KMS-11 (cell line): ENCODE measurements around the gene VDR.

Experiments used
- H2AFZ ChIP-seq: fragments of 200-600 bp; sonication (generic); 2 replicates; pipeline ENCODE4 v1.6.1; 2016; ENCODE audit warnings: antibody characterized with exemption, mixed run types, low read depth
- H3K27ac ChIP-seq: fragments of 200-600 bp; sonication (generic); 2 replicates; pipeline ENCODE4 v1.6.1; 2016; ENCODE audit warnings: mild to moderate bottlenecking, mixed run types
- H3K27me3 ChIP-seq: fragments of 200-600 bp; sonication (generic); 2 replicates; pipeline ENCODE4 v1.6.1; 2017; ENCODE audit warnings: mild to moderate bottlenecking, low read depth, mixed run types, moderate library complexity; ENCODE audit not compliant: insufficient read depth
- H3K36me3 ChIP-seq: fragments of 200-600 bp; sonication (generic); 2 replicates; pipeline ENCODE4 v1.6.1; 2017; ENCODE audit warnings: mild to moderate bottlenecking, mixed run types; ENCODE audit not compliant: insufficient read depth
- H3K4me1 ChIP-seq: fragments of 200-600 bp; sonication (generic); 2 replicates; pipeline ENCODE4 v1.6.1; 2016; ENCODE audit warnings: mild to moderate bottlenecking, low read depth, mixed run types; ENCODE audit not compliant: poor library complexity, severe bottlenecking
- H3K4me2 ChIP-seq: fragments of 200-600 bp; sonication (generic); 2 replicates; pipeline ENCODE4 v1.7.0; 2016; ENCODE audit warnings: mild to moderate bottlenecking, mixed run types
- H3K4me3 ChIP-seq: fragments of 200-600 bp; sonication (generic); IDR thresholded peaks from 2 replicates; pipeline ENCODE4 v1.6.1; 2017; ENCODE audit warnings: low read depth, low read length, mixed read lengths; ENCODE audit not compliant: insufficient read depth
- H3K79me2 ChIP-seq: fragments of 200-600 bp; sonication (generic); 2 replicates; pipeline ENCODE4 v1.6.1; 2016; ENCODE audit warnings: low read depth, mixed run types; ENCODE audit not compliant: insufficient read depth
- H3K9ac ChIP-seq: fragments of 200-600 bp; sonication (generic); 2 replicates; pipeline ENCODE4 v1.6.1; 2016; ENCODE audit warnings: mild to moderate bottlenecking, mixed run types
- H4K20me1 ChIP-seq: fragments of 200-600 bp; sonication (generic); 2 replicates; pipeline ENCODE4 v1.6.1; 2016; ENCODE audit warnings: mild to moderate bottlenecking, mixed run types; ENCODE audit not compliant: insufficient read depth
- CTCF ChIP-seq: fragments of 200-600 bp; sonication (generic); conservative IDR thresholded peaks from 2 replicates; pipeline ENCODE4 v1.6.1; 2017; ENCODE audit warnings: low read depth, mild to moderate bottlenecking, antibody characterized with exemption, low read length, moderate library complexity, mixed read lengths

VDR gene

GRCh38 chr12:47943623-47944340 is 39.0 kb upstream of the VDR start:
- Histone ChIP-seq H3K4me3 (no peak overlapping the region), H3K36me3 (no peaks in the 10 kb centered on the region), H3K27me3 (no peaks in the 10 kb centered on the region), H3K79me2 (no peaks in the 10 kb centered on the region), H4K20me1 (no peaks in the 10 kb centered on the region), H2AFZ (no peak overlapping the region), H3K4me2 (no peak overlapping the region), H3K4me1 (no peaks in the 10 kb centered on the region), H3K27ac (no peak overlapping the region), H3K9ac (no peak overlapping the region)
- no peak for TF ChIP-seq CTCF

GRCh38 chr12:47942614-47943225 is 37.9 kb upstream of the VDR start:
- Histone ChIP-seq H3K9ac (no peak overlapping the region), H3K4me3 (no peak overlapping the region), H3K4me1 (no peaks in the 10 kb centered on the region), H3K27me3 (no peaks in the 10 kb centered on the region), H3K36me3 (no peaks in the 10 kb centered on the region), H3K4me2 (no peak overlapping the region), H4K20me1 (no peaks in the 10 kb centered on the region), H3K79me2 (no peaks in the 10 kb centered on the region), H2AFZ (no peak overlapping the region), H3K27ac (no peak overlapping the region)
- TF ChIP-seq CTCF, result no peak

GRCh38 chr12:47941871-47942613 is 37.2 kb upstream of the VDR start:
- no peak overlapping the region for H3K4me3 ChIP-seq
- no peaks in the 10 kb centered on the region for H4K20me1 ChIP-seq
- no peaks in the 10 kb centered on the region for H3K36me3 ChIP-seq
- H3K4me1 ChIP-seq, result no peaks in the 10 kb centered on the region
- H3K27me3 ChIP-seq, result no peaks in the 10 kb centered on the region
- no peak overlapping the region for H3K9ac ChIP-seq
- no peak overlapping the region for H3K27ac ChIP-seq
- no peaks in the 10 kb centered on the region for H3K79me2 ChIP-seq
- H3K4me2 ChIP-seq, result no peak overlapping the region
- TF ChIP-seq CTCF, result no peak
- H2AFZ ChIP-seq, result no peak overlapping the region

- H3K9ac ChIP-seq, result no peak overlapping the region
- H3K79me2 ChIP-seq, result no peaks in the 10 kb centered on the region
- no peak overlapping the region for H3K27ac ChIP-seq
- TF ChIP-seq CTCF, result no peak
- H3K36me3 ChIP-seq, result no peaks in the 10 kb centered on the region
- H3K4me1 ChIP-seq, result no peaks in the 10 kb centered on the region
- H3K4me3 ChIP-seq, result no peak overlapping the region
- no peaks in the 10 kb centered on the region for H4K20me1 ChIP-seq
- no peaks in the 10 kb centered on the region for H3K27me3 ChIP-seq
- no peak overlapping the region for H2AFZ ChIP-seq
- no peak overlapping the region for H3K4me2 ChIP-seq
Observed at GRCh38 chr12:47941475-47941780, 36.6 kb upstream of the VDR start.
